Activated naive CD8-positive, alpha-beta T cell treated with anti-CD3 and anti-CD28 coated beads for 36 hours (primary cell): Measurements from ENCODE around the gene RASAL1. TPM values are rescaled to one million over a fixed set of nuclear protein-coding genes. Genes with fewer than 3 reads are reported as not detected.
A peak's percentile ranks its signal among the peaks of the same experiment; 100 is the strongest.

ENCODE experiments used
- DNase-seq: peaks from one replicate; pipeline ENCODE4 v3.0.0; 2021
- H3K27ac Mint-ChIP-seq: one replicate; pipeline ENCODE4 v1.8.0; 2022; ENCODE audit warnings: mild to moderate bottlenecking, moderate library complexity, mixed read lengths
- H3K27me3 Mint-ChIP-seq: one replicate; pipeline ENCODE4 v1.8.0; 2022; ENCODE audit warnings: mild to moderate bottlenecking, mixed read lengths
- H3K36me3 Mint-ChIP-seq: one replicate; pipeline ENCODE4 v1.8.0; 2021; ENCODE audit warnings: mild to moderate bottlenecking, mixed read lengths
- H3K4me1 Mint-ChIP-seq: one replicate; pipeline ENCODE4 v1.8.0; 2021; ENCODE audit warnings: mixed read lengths
- H3K4me3 Mint-ChIP-seq: one replicate; pipeline ENCODE4 v1.8.0; 2022; ENCODE audit warnings: mild to moderate bottlenecking, moderate library complexity, mixed read lengths
- H3K9me3 Mint-ChIP-seq: one replicate; pipeline ENCODE4 v1.8.0; 2022; ENCODE audit warnings: mixed read lengths
- total RNA-seq, 2 experiments: library from RNA; stranded (reverse); gene quantifications; one replicate each; pipeline ENCODE4 v1.2.3, GENCODE V29; 2021

Gene RASAL1
- total RNA-seq, 2 experiments from 2014 or later, result 1.3 to 1.9 TPM

GRCh38 chr12:113102811-113103210 is 32.8 kb downstream of the RASAL1 start:
- H3K4me3 Mint-ChIP-seq, result no peak overlapping the region
- no peaks in the 10 kb centered on the region for H3K36me3 Mint-ChIP-seq
- H3K27me3 Mint-ChIP-seq, result no peaks in the 10 kb centered on the region
- H3K9me3 Mint-ChIP-seq, result no peaks in the 10 kb centered on the region
- DNase-seq, result no peak
- H3K27ac Mint-ChIP-seq, result no peak overlapping the region
- peaks cover 8% of the 10 kb centered on the region for H3K4me1 Mint-ChIP-seq

GRCh38 chr12:113101751-113102150 is 33.8 kb downstream of the RASAL1 start:
- no peak overlapping the region for H3K4me3 Mint-ChIP-seq
- no peak overlapping the region for H3K27ac Mint-ChIP-seq
- H3K9me3 Mint-ChIP-seq, result no peaks in the 10 kb centered on the region
- H3K27me3 Mint-ChIP-seq, result no peaks in the 10 kb centered on the region
- H3K4me1 Mint-ChIP-seq, result peaks cover 8% of the 10 kb centered on the region
- H3K36me3 Mint-ChIP-seq, result no peaks in the 10 kb centered on the region
- DNase-seq, result no peak

GRCh38 chr12:113099764-113100163 is 35.8 kb downstream of the RASAL1 start:
- Mint-ChIP-seq H3K36me3 (no peaks in the 10 kb centered on the region), H3K9me3 (no peaks in the 10 kb centered on the region), H3K27me3 (no peaks in the 10 kb centered on the region), H3K27ac (no peak overlapping the region), H3K4me3 (no peak overlapping the region), H3K4me1 (peaks cover 8% of the 10 kb centered on the region)
- no peak for DNase-seq

- H3K9me3 Mint-ChIP-seq, result no peaks in the 10 kb centered on the region
- no peak overlapping the region for H3K27ac Mint-ChIP-seq
- H3K4me1 Mint-ChIP-seq, result peaks cover 8% of the 10 kb centered on the region
- H3K4me3 Mint-ChIP-seq, result no peak overlapping the region
- no peaks in the 10 kb centered on the region for H3K27me3 Mint-ChIP-seq
- no peak for DNase-seq
- no peaks in the 10 kb centered on the region for H3K36me3 Mint-ChIP-seq
Observed at GRCh38 chr12:113099364-113099763, 36.2 kb downstream of the RASAL1 start.

- Mint-ChIP-seq H3K27me3 (no peaks in the 10 kb centered on the region), H3K4me3 (no peak overlapping the region), H3K36me3 (no peaks in the 10 kb centered on the region), H3K4me1 (peaks cover 5% of the 10 kb centered on the region), H3K9me3 (no peaks in the 10 kb centered on the region), H3K27ac (no peak overlapping the region)
- DNase-seq, result peak; percentile 74
Observed at GRCh38 chr12:113098441-113099028, 37.0 kb downstream of the RASAL1 start.

- Mint-ChIP-seq H3K27me3 (no peaks in the 10 kb centered on the region), H3K9me3 (no peaks in the 10 kb centered on the region), H3K4me3 (no peak overlapping the region), H3K27ac (no peak overlapping the region), H3K4me1 (peaks cover 4% of the 10 kb centered on the region), H3K36me3 (no peaks in the 10 kb centered on the region)
- DNase-seq, result no peak
Observed at GRCh38 chr12:113097716-113098440, 37.7 kb downstream of the RASAL1 start.

- Mint-ChIP-seq H3K4me1 (peaks cover 8% of the 10 kb centered on the region), H3K36me3 (no peaks in the 10 kb centered on the region), H3K4me3 (no peak overlapping the region), H3K27ac (no peak overlapping the region), H3K9me3 (no peaks in the 10 kb centered on the region), H3K27me3 (no peaks in the 10 kb centered on the region)
- no peak for DNase-seq
Observed at GRCh38 chr12:113096675-113097461, 38.7 kb downstream of the RASAL1 start.

GRCh38 chr12:113095405-113095804 is 40.2 kb downstream of the RASAL1 start:
- Mint-ChIP-seq H3K9me3 (no peaks in the 10 kb centered on the region), H3K4me1 (peaks cover 19% of the 10 kb centered on the region), H3K27ac (no peak overlapping the region), H3K27me3 (no peaks in the 10 kb centered on the region), H3K4me3 (no peak overlapping the region), H3K36me3 (no peaks in the 10 kb centered on the region)
- no peak for DNase-seq

- H3K36me3 Mint-ChIP-seq, result no peaks in the 10 kb centered on the region
- no peak overlapping the region for H3K4me3 Mint-ChIP-seq
- H3K4me1 Mint-ChIP-seq, result peaks cover 24% of the 10 kb centered on the region
- no peaks in the 10 kb centered on the region for H3K9me3 Mint-ChIP-seq
- H3K27ac Mint-ChIP-seq, result no peak overlapping the region
- no peak for DNase-seq
- no peaks in the 10 kb centered on the region for H3K27me3 Mint-ChIP-seq
Observed at GRCh38 chr12:113094738-113095137, 40.8 kb downstream of the RASAL1 start.

GRCh38 chr12:113093409-113094101 is 42.0 kb downstream of the RASAL1 start:
- H3K4me3 Mint-ChIP-seq, result no peak overlapping the region
- no peaks in the 10 kb centered on the region for H3K27me3 Mint-ChIP-seq
- H3K27ac Mint-ChIP-seq, result no peak overlapping the region
- H3K36me3 Mint-ChIP-seq, result no peaks in the 10 kb centered on the region
- H3K4me1 Mint-ChIP-seq, result peaks cover 35% of the 10 kb centered on the region
- DNase-seq, result no peak
- H3K9me3 Mint-ChIP-seq, result no peaks in the 10 kb centered on the region

- Mint-ChIP-seq H3K27me3 (no peaks in the 10 kb centered on the region), H3K36me3 (no peaks in the 10 kb centered on the region), H3K4me1 (peaks cover 36% of the 10 kb centered on the region), H3K27ac (no peak overlapping the region), H3K9me3 (no peaks in the 10 kb centered on the region), H3K4me3 (no peak overlapping the region)
- peak; percentile 20 for DNase-seq
Observed at GRCh38 chr12:113092607-113093408, 42.8 kb downstream of the RASAL1 start.

GRCh38 chr12:113091506-113091905 is 44.1 kb downstream of the RASAL1 start:
- Mint-ChIP-seq H3K36me3 (no peaks in the 10 kb centered on the region), H3K4me1 (peaks cover 48% of the 10 kb centered on the region), H3K27ac (no peak overlapping the region), H3K4me3 (no peak overlapping the region), H3K9me3 (no peaks in the 10 kb centered on the region), H3K27me3 (no peaks in the 10 kb centered on the region)
- no peak for DNase-seq

- H3K4me3 Mint-ChIP-seq, result no peak overlapping the region
- H3K27ac Mint-ChIP-seq, result no peak overlapping the region
- no peaks in the 10 kb centered on the region for H3K36me3 Mint-ChIP-seq
- H3K4me1 Mint-ChIP-seq, result peaks cover 53% of the 10 kb centered on the region
- DNase-seq, result no peak
- no peaks in the 10 kb centered on the region for H3K9me3 Mint-ChIP-seq
- H3K27me3 Mint-ChIP-seq, result no peaks in the 10 kb centered on the region
Observed at GRCh38 chr12:113090740-113091139, 44.8 kb downstream of the RASAL1 start.

- peaks cover 53% of the 10 kb centered on the region for H3K4me1 Mint-ChIP-seq
- no peak overlapping the region for H3K4me3 Mint-ChIP-seq
- peak overlapping the region; percentile 27 for H3K27ac Mint-ChIP-seq
Observed at GRCh38 chr12:113089839-113090238, 45.7 kb downstream of the RASAL1 start.

More at GRCh38 chr12:113089839-113090238, 45.7 kb downstream of the RASAL1 start:
- Mint-ChIP-seq H3K9me3 (no peaks in the 10 kb centered on the region), H3K36me3 (no peaks in the 10 kb centered on the region), H3K27me3 (no peaks in the 10 kb centered on the region)
- DNase-seq, result no peak
